Endothelial cell of umbilical vein (primary cell): Measurements from ENCODE around the gene XAF1. TPM values are rescaled to one million over a fixed set of nuclear protein-coding genes. Genes with fewer than 3 reads are reported as not detected.
"Not testable (repeated sequence)": the region's sequence is repeated elsewhere in the genome, so short reads cannot be mapped to it uniquely, and the experiment has no call there.

Experiments used
- BruUV-seq: library from RNA; stranded (reverse); fragments of 400-500 nt; replicated peaks from 2 replicates; lab custom pipeline; 2021; lab: Mats Ljungman, UMichigan
- CTCF ChIA-PET: fragments of 300-600, 350-600 bp; sonication (Branson Sonifier 250); formaldehyde crosslinking; loops from one replicate; lab custom pipeline; 2021; ENCODE audit warnings: antibody characterized with exemption, inconsistent platforms; lab: Charles Lee
- POLR2A ChIA-PET: fragments of 300-600, 350-600 bp; sonication (Branson Sonifier 250); formaldehyde crosslinking; loops from one replicate; lab custom pipeline; 2021; ENCODE audit warnings: antibody characterized with exemption, inconsistent platforms; lab: Charles Lee
- DNase-seq: peaks from one replicate; pipeline ENCODE4 v3.0.0-alpha.2; 2011; ENCODE audit warnings: low read depth, low spot score
- FAIRE-seq: peaks from 2 replicates; lab custom pipeline; 2011; peaks lifted over from hg19 to GRCh38; lab: Jason Lieb, UNC
- H2AFZ ChIP-seq: 2 replicates; pipeline ENCODE4 v1.6.0; 2012; ENCODE audit warnings: low read depth, low read length, control low read depth, inconsistent platforms
- H3K27ac ChIP-seq: 2 replicates; pipeline ENCODE4 v1.5.1; 2011; ENCODE audit warnings: low read depth, mild to moderate bottlenecking, control low read depth, low read length, moderate library complexity; ENCODE audit not compliant: insufficient read depth
- H3K27me3 ChIP-seq, 2 experiments: 2 replicates each; pipeline versions ENCODE4 v1.6.0 to v1.6.1; 2011; ENCODE audit warnings: low read length in 2 of 2, mixed read lengths in 1 of 2; ENCODE audit not compliant: control insufficient read depth in 2 of 2, insufficient read depth in 2 of 2
- H3K36me3 ChIP-seq, 2 experiments: 2 replicates in 1 of 2; 3 replicates in 1 of 2; pipeline ENCODE4 v1.5.1; 2011; ENCODE audit warnings: low read length in 2 of 2, mild to moderate bottlenecking in 1 of 2, moderate library complexity in 1 of 2; ENCODE audit not compliant: control insufficient read depth in 2 of 2, insufficient read depth in 2 of 2; ENCODE audit errors: extremely low read depth in 1 of 2
- H3K4me1 ChIP-seq: 3 replicates; pipeline ENCODE4 v1.5.1; 2011; ENCODE audit warnings: mild to moderate bottlenecking, low read length; ENCODE audit not compliant: control insufficient read depth, insufficient read depth; ENCODE audit errors: extremely low read depth
- H3K4me2 ChIP-seq: 2 replicates; pipeline ENCODE4 v1.6.1; 2011; ENCODE audit warnings: low read length, control low read depth, mixed read lengths; ENCODE audit not compliant: insufficient read depth
- H3K4me3 ChIP-seq, 3 experiments: fragments of 200-600 bp in 1 of 3; sonication (generic), shearing (Covaris generic) in 1 of 3; replicated peaks in 1 of 3; 2 replicates each; pipeline ENCODE4 v1.5.1; 2011 to 2016; ENCODE audit warnings: control low read depth in 3 of 3, low read length in 3 of 3, mild to moderate bottlenecking in 2 of 3, inconsistent platforms in 1 of 3, low read depth in 1 of 3, moderate library complexity in 1 of 3; ENCODE audit not compliant: insufficient read depth in 1 of 3
- H3K79me2 ChIP-seq: 2 replicates; pipeline ENCODE4 v1.6.0; 2012; ENCODE audit warnings: low read length, inconsistent platforms; ENCODE audit not compliant: control insufficient read depth, insufficient read depth
- H3K9ac ChIP-seq: replicated peaks from 2 replicates; pipeline ENCODE3; 2011; ENCODE audit warnings: low read length, control low read depth; ENCODE audit not compliant: insufficient read depth; ENCODE audit errors: extremely low read depth
- H3K9me1 ChIP-seq: replicated peaks from 3 replicates; pipeline ENCODE4 v1.6.0; 2011; ENCODE audit warnings: mild to moderate bottlenecking, low read length; ENCODE audit not compliant: control insufficient read depth, insufficient read depth; ENCODE audit errors: extremely low read depth
- H3K9me3 ChIP-seq: replicated peaks from 2 replicates; pipeline ENCODE4 v1.5.1; 2012; ENCODE audit warnings: low read length, inconsistent platforms; ENCODE audit not compliant: control insufficient read depth, insufficient read depth
- H4K20me1 ChIP-seq: replicated peaks from 2 replicates; pipeline ENCODE3; 2011; ENCODE audit warnings: mild to moderate bottlenecking, low read length; ENCODE audit not compliant: control insufficient read depth, insufficient read depth; ENCODE audit errors: extremely low read depth
- EZH2 ChIP-seq: IDR thresholded peaks from 2 replicates; pipeline ENCODE4 v1.6.1; 2012; ENCODE audit warnings: borderline replicate concordance, low read depth, mild to moderate bottlenecking, moderate library complexity, low read length, inconsistent platforms; ENCODE audit not compliant: severe bottlenecking
- FOS ChIP-seq: IDR thresholded peaks from 2 replicates; pipeline ENCODE4 v1.6.1; 2011; ENCODE audit warnings: mild to moderate bottlenecking, low read length, moderate library complexity, borderline replicate concordance; ENCODE audit not compliant: insufficient read depth
- GATA2 ChIP-seq: IDR thresholded peaks from 2 replicates; pipeline ENCODE4 v1.7.0; 2011; ENCODE audit warnings: low read depth, mild to moderate bottlenecking, moderate library complexity, mixed read lengths, low read length; ENCODE audit not compliant: insufficient read length, insufficient read depth
- JUN ChIP-seq: IDR thresholded peaks from 2 replicates; pipeline ENCODE4 v1.6.1; 2011; ENCODE audit warnings: borderline replicate concordance, low read depth; ENCODE audit not compliant: insufficient read length, insufficient read depth
- MAX ChIP-seq: IDR thresholded peaks from 2 replicates; pipeline ENCODE4 v1.6.1; 2011; ENCODE audit not compliant: insufficient read depth, insufficient read length
- MYC ChIP-seq: IDR thresholded peaks from one replicate; pipeline ENCODE4 v1.6.1; 2011; ENCODE audit warnings: mild to moderate bottlenecking, low read depth, low read length
- POLR2A ChIP-seq: IDR thresholded peaks from 2 replicates; pipeline ENCODE4 v1.6.1; 2012; ENCODE audit warnings: low read depth, mild to moderate bottlenecking, control low read depth, low read length
- POLR2AphosphoS5 ChIP-seq: IDR thresholded peaks from 2 replicates; pipeline ENCODE4 v1.6.1; 2012; ENCODE audit warnings: low read depth, mild to moderate bottlenecking, control low read depth, low read length, moderate library complexity; ENCODE audit not compliant: insufficient read depth
- dilution Hi-C: fragments of 300-500 bp; cut with MboI; formaldehyde crosslinking; loops from one replicate; pipeline ENCODE4 v1.15.0; 2019; ENCODE audit warnings: low sequenced_read_pairs; ENCODE audit not compliant: extremely low pct_ligation_motif_present
- intact Hi-C: fragments of 100-400 bp; cut with micrococcal nuclease; formaldehyde crosslinking; loops from one replicate; pipeline ENCODE4 v1.10.0; 2022
- polyA plus RNA-seq, 4 experiments: library from polyadenylated mRNA; depleted of rRNA in 3 of 4; stranded (reverse) in 3 of 4; unstranded in 1 of 4; fragments of >200 nt; gene quantifications; 2 replicates each; pipeline versions ENCODE4 v1.2.1 to v1.2.3, GENCODE V29; 2011 to 2012; ENCODE audit warnings: missing spikeins in 1 of 4
- total RNA-seq: library from RNA; stranded (reverse); gene quantifications from 2 replicates; pipeline ENCODE4 v1.2.3, GENCODE V29; 2021
- TF ChIP-seq, protein P1 (sequence below), 2 donors: IDR thresholded peaks; 1 replicate in 1 of 2; 2 replicates in 1 of 2; pipeline ENCODE4 v1.5.1; 2011; ENCODE audit warnings: low read length in 2 of 2, mild to moderate bottlenecking in 2 of 2, moderate library complexity in 2 of 2, control low read depth in 1 of 2, inconsistent platforms in 1 of 2, low read depth in 1 of 2; ENCODE audit not compliant: insufficient read depth in 1 of 2; ENCODE audit errors: extremely low read depth in 1 of 2

The XAF1 gene
- total and polyA plus RNA-seq, 2 donors (not counting 3 experiments of a cell fraction or from before 2014, with no cell fraction given): 6.3 to 21.5 TPM

DNA sequence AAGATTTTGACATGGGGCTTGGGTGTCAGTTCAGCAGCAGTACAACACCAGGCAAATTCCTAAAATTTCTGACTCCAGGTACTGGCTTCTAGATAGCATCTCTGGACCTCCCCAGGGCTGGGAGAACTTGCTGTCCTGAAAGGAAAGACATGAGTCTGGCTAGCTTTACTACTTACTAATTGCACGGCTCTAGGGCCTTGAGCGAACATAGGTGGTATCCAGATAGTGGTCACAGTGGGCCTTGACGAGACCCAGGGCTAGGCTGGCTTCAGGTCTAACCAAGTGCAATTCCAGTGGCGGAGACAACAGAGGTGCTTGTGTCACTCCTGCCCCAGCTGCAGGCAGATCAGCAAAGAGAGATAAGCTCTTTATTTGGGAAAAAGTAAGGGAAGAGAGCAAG, 26.3 kb upstream of the XAF1 start:
- Histone ChIP-seq H3K36me3 (no peaks in the 10 kb centered on the region), H3K4me2 (no peak overlapping the region), H4K20me1 (no peaks in the 10 kb centered on the region), H3K4me1 (no peaks in the 10 kb centered on the region), H3K9ac (no peak overlapping the region), H3K9me1 (no peaks in the 10 kb centered on the region), H2AFZ (no peak overlapping the region), H3K9me3 (no peaks in the 10 kb centered on the region), H3K27ac (no peak overlapping the region), H3K79me2 (no peaks in the 10 kb centered on the region), H3K27me3 (peaks cover 2 to 10% of the 10 kb centered on the region in 2 experiments), H3K4me3 (no peak overlapping the region)
- intact Hi-C loops (no loop called here), dilution Hi-C loops (no loop called here)
- ChIA-PET POLR2A (no interaction called here), CTCF (no interaction called here)
- TF ChIP-seq FOS (no peak), MAX (no peak), POLR2AphosphoS5 (no peak), GATA2 (no peak), MYC (no peak), JUN (no peak), EZH2 (no peak), POLR2A (no peak)
- TF ChIP-seq, protein P1, sequence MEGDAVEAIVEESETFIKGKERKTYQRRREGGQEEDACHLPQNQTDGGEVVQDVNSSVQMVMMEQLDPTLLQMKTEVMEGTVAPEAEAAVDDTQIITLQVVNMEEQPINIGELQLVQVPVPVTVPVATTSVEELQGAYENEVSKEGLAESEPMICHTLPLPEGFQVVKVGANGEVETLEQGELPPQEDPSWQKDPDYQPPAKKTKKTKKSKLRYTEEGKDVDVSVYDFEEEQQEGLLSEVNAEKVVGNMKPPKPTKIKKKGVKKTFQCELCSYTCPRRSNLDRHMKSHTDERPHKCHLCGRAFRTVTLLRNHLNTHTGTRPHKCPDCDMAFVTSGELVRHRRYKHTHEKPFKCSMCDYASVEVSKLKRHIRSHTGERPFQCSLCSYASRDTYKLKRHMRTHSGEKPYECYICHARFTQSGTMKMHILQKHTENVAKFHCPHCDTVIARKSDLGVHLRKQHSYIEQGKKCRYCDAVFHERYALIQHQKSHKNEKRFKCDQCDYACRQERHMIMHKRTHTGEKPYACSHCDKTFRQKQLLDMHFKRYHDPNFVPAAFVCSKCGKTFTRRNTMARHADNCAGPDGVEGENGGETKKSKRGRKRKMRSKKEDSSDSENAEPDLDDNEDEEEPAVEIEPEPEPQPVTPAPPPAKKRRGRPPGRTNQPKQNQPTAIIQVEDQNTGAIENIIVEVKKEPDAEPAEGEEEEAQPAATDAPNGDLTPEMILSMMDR (IDR thresholded peaks at IDR 0.05; ENCODE audit: extremely low read depth in 1 of 2, insufficient read depth in 1 of 2, low read depth in 1 of 2, low read length in 2 of 2): no peak
- no TSS peak for BruUV-seq
- DNase-seq (no peak), FAIRE-seq (no peak)

DNA sequence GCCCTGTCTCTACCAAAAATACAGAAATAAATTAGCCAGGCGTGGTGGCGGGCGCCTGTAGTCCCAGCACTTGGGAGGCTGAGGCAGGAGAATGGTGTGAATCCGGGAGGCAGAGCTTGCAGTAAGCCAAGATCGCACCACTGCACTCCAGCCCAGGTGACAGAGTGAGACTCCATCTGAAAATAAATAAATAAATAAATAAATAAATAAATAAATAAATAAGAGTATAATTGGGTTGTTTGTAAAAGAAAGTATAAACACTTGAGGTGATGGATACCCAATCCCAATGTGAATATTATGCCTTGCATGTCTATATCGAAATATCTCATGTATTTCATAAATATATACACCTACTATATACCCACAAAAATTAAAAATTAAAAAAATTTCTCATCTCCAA, 9.2 kb upstream of the XAF1 start:
- dilution Hi-C loops, POLR2A ChIA-PET, H3K9me1 ChIP-seq, H3K79me2 ChIP-seq, BruUV-seq, H3K4me1 ChIP-seq, H3K27ac ChIP-seq, H3K4me2 ChIP-seq, H4K20me1 ChIP-seq, H3K4me3 ChIP-seq, DNase-seq, H3K36me3 ChIP-seq, H3K9ac ChIP-seq, FAIRE-seq, H3K9me3 ChIP-seq, H2AFZ ChIP-seq: not testable (repeated sequence)
- intact Hi-C loops: loop anchor here (5.0 kb wide), 1 partner anchor 669 kb away; no protein-coding TSS in a partner anchor
- CTCF ChIA-PET: interaction anchor here (1.4 kb wide), 1 partner anchor 97 kb away, joined by 4 read pairs; no protein-coding TSS in a partner anchor
- peaks cover 8 to 10% of the 10 kb centered on the region in 2 experiments for H3K27me3 ChIP-seq
